ENCODE results near the gene STIM2. TPM values are rescaled to one million over a fixed set of nuclear protein-coding genes. Genes with fewer than 3 reads are reported as not detected.

Gene STIM2
- total and polyA plus RNA-seq, 10 of the 15 experiments (the other 5 are each of a cell fraction or from before 2014, with no cell fraction given) = 4.7 to 41.5 (median 16.9) TPM

- no peaks in the 10 kb centered on the region for H3K9me3 ChIP-seq (replicated peaks; ENCODE audit: control insufficient read depth, insufficient read depth, low read length)
- intact Hi-C loops (cut with micrococcal nuclease; ENCODE audit: unreplicated experiment) = no loop called here
- BruUV-seq (replicated peaks) = no TSS peak
- ATAC-seq (no peak), DNase-seq (ENCODE audit: low read depth, low spot score) (no peak), FAIRE-seq (peak; percentile 41)
- no peaks in the 10 kb centered on the region for H4K20me1 ChIP-seq (ENCODE audit: control insufficient read depth, insufficient read depth)
- no peaks in the 10 kb centered on the region for H3K36me3 ChIP-seq (ENCODE audit: control insufficient read depth in 2 of 2, insufficient read depth in 2 of 2, low read length in 1 of 2)
- ChIA-PET RAD21 (ENCODE audit: unreplicated experiment) (interaction anchor here (0.9 kb wide), 1 partner anchor 118 kb away, joined by 3 read pairs; no protein-coding TSS in a partner anchor), CTCF (interaction anchor here (1.3 to 1.7 kb wide), 2 partner anchors 216 to 545 kb away, joined by 4 to 9 read pairs; no protein-coding TSS in a partner anchor), POLR2A (interaction anchor here (0.7 to 1.5 kb wide), 2 partner anchors 10 to 333 kb away, joined by 3 read pairs; no protein-coding TSS in a partner anchor), SMC1A (ENCODE audit: uncharacterized antibody, unreplicated experiment) (interaction anchor here (1.0 to 2.6 kb wide), 3 partner anchors 10 to 580 kb away, joined by 3 to 10 read pairs (median 3); no protein-coding TSS in a partner anchor)
- no peak overlapping the region for H3K4me2 ChIP-seq (ENCODE audit: control insufficient read depth, insufficient read depth)
- no peaks in the 10 kb centered on the region for H3K27me3 ChIP-seq (replicated peaks in 1 of 2; ENCODE audit: control insufficient read depth in 2 of 2, insufficient read depth in 2 of 2, low read length in 1 of 2)
- no peak for TF ChIP-seq ZNF622 (IDR thresholded peaks at IDR 0.05)
- peak; percentile 38; the same call in 1 of the 2 replicates for TF ChIP-seq NFIC (IDR thresholded peaks at IDR 0.05; ENCODE audit: low read depth, low read length)
- TF ChIP-seq JUNB (IDR thresholded peaks at IDR 0.05) = peak; percentile 33; the same call in 1 of the 2 replicates
- TF ChIP-seq ETV6 (conservative IDR thresholded peaks at IDR 0.05 in 1 of 2, IDR thresholded peaks at IDR 0.05 in 1 of 2; ENCODE audit: borderline replicate concordance in 1 of 2, low read depth in 1 of 2) = 0 out of 4 replicates have a peak, but pooled peaks of 1 of the 2 experiments have one; percentile 18
- TF ChIP-seq USF2 (IDR thresholded peaks at IDR 0.05; ENCODE audit: borderline replicate concordance, low read depth, low read length) = no peak
- peak; percentile 53; the same call in 1 of the 2 replicates for TF ChIP-seq RUNX3 (IDR thresholded peaks at IDR 0.05; ENCODE audit: low read length)
- H3K79me2 ChIP-seq (ENCODE audit: control insufficient read depth, insufficient read depth, low read length) = no peaks in the 10 kb centered on the region
- peaks cover 6% of the 10 kb centered on the region; the same call in 1 of the 2 replicates for H3K4me1 ChIP-seq (ENCODE audit: control insufficient read depth, insufficient read depth, low read length)
- WGBS (ENCODE audit: insufficient coverage, insufficient replicate concordance, low lambda C conversion rate, missing lambda C conversion rate) = 10% methylated on average over 5 of the region's 5 CpGs
- H3K4me3 ChIP-seq = no peak overlapping the region
- H3K27ac ChIP-seq (ENCODE audit: control insufficient read depth, insufficient read depth) = no peak overlapping the region
- no peak overlapping the region for H2AFZ ChIP-seq (ENCODE audit: control insufficient read depth, low read depth, low read length)
- in situ Hi-C loops (cut with MboI) = no loop called here
- no peak overlapping the region for H3K9ac ChIP-seq (ENCODE audit: control insufficient read depth, insufficient read depth, low read length)
Measured at GRCh38 chr4:27003642-27004113, 143.0 kb downstream of the STIM2 start.

Measured in GM12878 (cell line).